Heart left ventricle (tissue), 13 donors: Measurements from ENCODE around the gene KCNQ1.

Experiments
- POLR2A ChIP-seq, 2 donors: fragments of 450-650 bp; IDR thresholded peaks; one replicate each; pipeline ENCODE4 v1.6.1; 2017; ENCODE audit warnings: antibody characterized with exemption in 2 of 2, mild to moderate bottlenecking in 2 of 2, moderate library complexity in 2 of 2
- TF ChIP-seq, protein P1 (sequence below), 12 donors: fragments of 200-600 bp; sonication (generic) in 4 of 12; IDR thresholded peaks; one replicate each; pipeline versions ENCODE4 v1.5.0 to v1.8.0; 2018 to 2022; ENCODE audit warnings: antibody characterized with exemption in 12 of 12, mild to moderate bottlenecking in 5 of 12
- donor health status: ischemic (EF 13 %, LVEDD 7.1; RV severe dilation, severe dysfunction).
- donor health status: DM: no; HTN: yes; CAD: no.
- donor health status: DM: no; HTN: no; CAD: no.
- donor health status: ischemic (EF 25% LVEDD 6.9; RV normal size, moderate dysfunction).
- donor health status: ischemic (EF 25% LVEDD 5.7; RV mildly dilated, moderate dysfunction).
- donor health status: ischemic (EF 35%, LVEDD 5.7; RV mildly dilated, moderate dysfunction).
- donor health status: nonischemic (EF 11% LVEDD 7.7; RV severe dilation, severe dysfunction).
- donor health status: DM: yes; HTN: yes; CAD: no.
- donor health status: PGD.
- donor health status: ischemic (EF 29% LVEDD 5.4; RV normal size, mild dysfunction).
- donor health status: nonischemic (EF 23%, LVEDD 6.1; RV moderate dilation, normal function).

GRCh38 chr11:2781408-2782274 lies 336.8 kb downstream of the KCNQ1 start:
- TF ChIP-seq, protein P1, sequence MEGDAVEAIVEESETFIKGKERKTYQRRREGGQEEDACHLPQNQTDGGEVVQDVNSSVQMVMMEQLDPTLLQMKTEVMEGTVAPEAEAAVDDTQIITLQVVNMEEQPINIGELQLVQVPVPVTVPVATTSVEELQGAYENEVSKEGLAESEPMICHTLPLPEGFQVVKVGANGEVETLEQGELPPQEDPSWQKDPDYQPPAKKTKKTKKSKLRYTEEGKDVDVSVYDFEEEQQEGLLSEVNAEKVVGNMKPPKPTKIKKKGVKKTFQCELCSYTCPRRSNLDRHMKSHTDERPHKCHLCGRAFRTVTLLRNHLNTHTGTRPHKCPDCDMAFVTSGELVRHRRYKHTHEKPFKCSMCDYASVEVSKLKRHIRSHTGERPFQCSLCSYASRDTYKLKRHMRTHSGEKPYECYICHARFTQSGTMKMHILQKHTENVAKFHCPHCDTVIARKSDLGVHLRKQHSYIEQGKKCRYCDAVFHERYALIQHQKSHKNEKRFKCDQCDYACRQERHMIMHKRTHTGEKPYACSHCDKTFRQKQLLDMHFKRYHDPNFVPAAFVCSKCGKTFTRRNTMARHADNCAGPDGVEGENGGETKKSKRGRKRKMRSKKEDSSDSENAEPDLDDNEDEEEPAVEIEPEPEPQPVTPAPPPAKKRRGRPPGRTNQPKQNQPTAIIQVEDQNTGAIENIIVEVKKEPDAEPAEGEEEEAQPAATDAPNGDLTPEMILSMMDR (IDR thresholded peaks at IDR 0.05): no peak
- TF ChIP-seq POLR2A (IDR thresholded peaks at IDR 0.05): no peak
